Erythroblast (primary cell): Measurements from ENCODE around the gene CANT1.

Experiments used
- GATA1 ChIP-seq: IDR thresholded peaks from 2 replicates; pipeline ENCODE4 v1.6.1; 2011; ENCODE audit warnings: low read depth, mild to moderate bottlenecking, control low read depth, low read length, moderate library complexity
- POLR2A ChIP-seq: IDR thresholded peaks from 2 replicates; pipeline ENCODE4 v1.6.1; 2011; ENCODE audit warnings: mild to moderate bottlenecking, low read length

- TF ChIP-seq POLR2A (no peak), GATA1 (no peak)
Measured at GRCh38 chr17:79039171-79039570, 29.6 kb upstream of the CANT1 start.
